SU-DHL-6 (cell line): Measurements from ENCODE around the gene OGDH.

Experiments
- H2AFZ ChIP-seq: fragments of 200-600 bp; sonication (generic); 2 replicates; pipeline ENCODE4 v1.6.1; 2014; ENCODE audit warnings: low read depth, mild to moderate bottlenecking, moderate library complexity, mixed read lengths, antibody characterized with exemption, low read length; ENCODE audit not compliant: severe bottlenecking
- H3F3A ChIP-seq: fragments of 200-600 bp; shearing (Covaris generic); 2 replicates; pipeline ENCODE4 v1.6.0; 2016; ENCODE audit warnings: antibody characterized with exemption, mild to moderate bottlenecking; ENCODE audit not compliant: insufficient read depth
- H3K27ac ChIP-seq: fragments of 200-600 bp; sonication (generic); 2 replicates; pipeline ENCODE4 v1.5.1; 2016; ENCODE audit warnings: low read depth, mild to moderate bottlenecking, low read length, moderate library complexity, mixed read lengths
- H3K27me3 ChIP-seq: fragments of 200-600 bp; sonication (generic), shearing (Covaris generic); 2 replicates; pipeline ENCODE4 v1.6.0; 2014; ENCODE audit warnings: mild to moderate bottlenecking, low read length
- H3K36me3 ChIP-seq: fragments of 200-600 bp; sonication (generic); 2 replicates; pipeline ENCODE4 v1.6.1; 2014; ENCODE audit warnings: mild to moderate bottlenecking, low read length, mixed read lengths
- H3K4me2 ChIP-seq: fragments of 300-600, 200-600 bp; shearing (Covaris generic), sonication (generic); 2 replicates; pipeline ENCODE4 v1.6.0; 2014; ENCODE audit warnings: low read length, low read depth, mild to moderate bottlenecking; ENCODE audit not compliant: poor library complexity, severe bottlenecking
- H3K4me3 ChIP-seq: fragments of 200-600 bp; sonication (generic); 2 replicates; pipeline ENCODE4 v1.5.1; 2014; ENCODE audit warnings: antibody characterized with exemption, low read length, mild to moderate bottlenecking, mixed read lengths; ENCODE audit not compliant: insufficient read depth, poor library complexity, severe bottlenecking
- H3K79me2 ChIP-seq: fragments of 200-600 bp; sonication (generic); 2 replicates; pipeline ENCODE4 v1.6.1; 2014; ENCODE audit warnings: mild to moderate bottlenecking, low read length, moderate library complexity; ENCODE audit not compliant: insufficient read depth
- H3K9ac ChIP-seq: fragments of 200-600 bp; sonication (generic); 2 replicates; pipeline ENCODE4 v1.7.0; 2014; ENCODE audit warnings: mild to moderate bottlenecking, low read length
- H3K9me2 ChIP-seq: fragments of 200-600 bp; sonication (generic); replicated peaks from 2 replicates; pipeline ENCODE4 v1.6.1; 2014; ENCODE audit warnings: low read length; ENCODE audit not compliant: insufficient read depth
- H3K9me3 ChIP-seq: fragments of 200-600 bp; sonication (generic); 2 replicates; pipeline ENCODE4 v1.6.1; 2014; ENCODE audit warnings: low read length, mixed read lengths; ENCODE audit not compliant: insufficient read depth
- H4K20me1 ChIP-seq: fragments of 200-600 bp; sonication (generic); 2 replicates; pipeline ENCODE4 v1.6.1; 2014; ENCODE audit warnings: low read depth, mild to moderate bottlenecking, antibody characterized with exemption, low read length, moderate library complexity, mixed read lengths
- CTCF ChIP-seq: fragments of 200-600 bp; sonication (generic); IDR thresholded peaks from one replicate; pipeline ENCODE4 v1.5.1; 2017; ENCODE audit warnings: antibody characterized with exemption, mild to moderate bottlenecking, low read length, moderate library complexity; ENCODE audit not compliant: insufficient read depth, poor library complexity, severe bottlenecking
- EZH2phosphoT487 ChIP-seq: fragments of 200-600 bp; sonication (generic), shearing (Covaris generic); conservative IDR thresholded peaks from 2 replicates; pipeline ENCODE4 v1.6.1; 2018; ENCODE audit warnings: mild to moderate bottlenecking, antibody characterized with exemption, low read length, moderate library complexity, mixed read lengths

Gene OGDH

GRCh38 chr7:44694766-44695165 lies 88.3 kb downstream of the OGDH start:
- no peak overlapping the region for H3K4me2 ChIP-seq
- H3K27ac ChIP-seq: no peak overlapping the region
- H3K27me3 ChIP-seq: no peaks in the 10 kb centered on the region
- no peak overlapping the region for H3K9ac ChIP-seq
- H3K36me3 ChIP-seq: peaks cover 9% of the 10 kb centered on the region; the same call in 1 of the 2 replicates
- H3K9me2 ChIP-seq: no peaks in the 10 kb centered on the region
- H3F3A ChIP-seq: no peaks in the 10 kb centered on the region
- H4K20me1 ChIP-seq: no peaks in the 10 kb centered on the region
- H3K9me3 ChIP-seq: no peaks in the 10 kb centered on the region
- TF ChIP-seq EZH2phosphoT487 (no peak), CTCF (no peak)
- no peak overlapping the region for H2AFZ ChIP-seq
- H3K79me2 ChIP-seq: no peaks in the 10 kb centered on the region
- no peak overlapping the region for H3K4me3 ChIP-seq

- Histone ChIP-seq H2AFZ (no peak overlapping the region), H3K79me2 (no peaks in the 10 kb centered on the region), H3K9ac (no peak overlapping the region), H3F3A (no peaks in the 10 kb centered on the region), H3K4me2 (no peak overlapping the region), H3K9me2 (no peaks in the 10 kb centered on the region), H3K9me3 (no peaks in the 10 kb centered on the region), H4K20me1 (no peaks in the 10 kb centered on the region), H3K27ac (no peak overlapping the region), H3K36me3 (peaks cover 9% of the 10 kb centered on the region; the same call in 1 of the 2 replicates), H3K4me3 (no peak overlapping the region), H3K27me3 (no peaks in the 10 kb centered on the region)
- TF ChIP-seq CTCF: no peak
- TF ChIP-seq EZH2phosphoT487: no peak
Observed at GRCh38 chr7:44695756-44696155, 89.3 kb downstream of the OGDH start.

- H3K4me2 ChIP-seq: no peak overlapping the region
- no peaks in the 10 kb centered on the region for H4K20me1 ChIP-seq
- no peaks in the 10 kb centered on the region for H3K9me3 ChIP-seq
- no peak overlapping the region for H3K9ac ChIP-seq
- H2AFZ ChIP-seq: no peak overlapping the region
- no peaks in the 10 kb centered on the region for H3K79me2 ChIP-seq
- no peak overlapping the region for H3K27ac ChIP-seq
- H3K9me2 ChIP-seq: no peaks in the 10 kb centered on the region
- H3K36me3 ChIP-seq: peaks cover 9% of the 10 kb centered on the region; the same call in 1 of the 2 replicates
- TF ChIP-seq CTCF (no peak), EZH2phosphoT487 (no peak)
- no peaks in the 10 kb centered on the region for H3K27me3 ChIP-seq
- no peaks in the 10 kb centered on the region for H3F3A ChIP-seq
- no peak overlapping the region for H3K4me3 ChIP-seq
Observed at GRCh38 chr7:44696728-44697127, 90.3 kb downstream of the OGDH start.
